CD4-positive, alpha-beta T cell treated with Interferon gamma for 1 hour (primary cell): ENCODE results near the gene DLGAP5.

Source experiments
- DNase-seq: peaks from one replicate; pipeline ENCODE4 v3.0.0-alpha.2; 2020

Gene DLGAP5

GRCh38 chr14:55129428-55130195 is 61.8 kb downstream of the DLGAP5 start:
- DNase-seq, result peak; percentile 42

GRCh38 chr14:55129086-55129427 is 62.3 kb downstream of the DLGAP5 start, which contains the start of gene LGALS3:
TSS of gene LGALS3 (plus strand) at chr14:55129252. CDS start at chr14:55137374, 8,122 bp downstream.
- peak; percentile 25 for DNase-seq

- no peak for DNase-seq
These were observed 62.8 kb downstream of the DLGAP5 start for GRCh38 chr14:55128386-55129085.

GRCh38 chr14:55127460-55127951 is 63.9 kb downstream of the DLGAP5 start:
- DNase-seq, result no peak

GRCh38 chr14:55126932-55127459 is 64.4 kb downstream of the DLGAP5 start:
- no peak for DNase-seq

- no peak for DNase-seq
These were observed 65.4 kb downstream of the DLGAP5 start for GRCh38 chr14:55126034-55126433.

GRCh38 chr14:55125403-55125802 is 66.0 kb downstream of the DLGAP5 start:
- DNase-seq, result peak; percentile 57

GRCh38 chr14:55124774-55125386 is 66.5 kb downstream of the DLGAP5 start:
- DNase-seq, result no peak

GRCh38 chr14:55123852-55124639 is 67.3 kb downstream of the DLGAP5 start:
- DNase-seq, result no peak

- no peak for DNase-seq
These were observed 68.3 kb downstream of the DLGAP5 start for GRCh38 chr14:55123101-55123500.

- DNase-seq, result no peak
These were observed 68.9 kb downstream of the DLGAP5 start for GRCh38 chr14:55122440-55122986.

GRCh38 chr14:55121628-55122439 is 69.6 kb downstream of the DLGAP5 start:
- no peak for DNase-seq

GRCh38 chr14:55120571-55121495 is 70.6 kb downstream of the DLGAP5 start:
- DNase-seq, result no peak

GRCh38 chr14:55118761-55119160 is 72.6 kb downstream of the DLGAP5 start:
- DNase-seq, result no peak

GRCh38 chr14:55117803-55118441 is 73.5 kb downstream of the DLGAP5 start:
- peak; percentile 37 for DNase-seq

- no peak for DNase-seq
These were observed 74.9 kb downstream of the DLGAP5 start for GRCh38 chr14:55116246-55117030.

GRCh38 chr14:55115861-55116245 is 75.5 kb downstream of the DLGAP5 start:
- DNase-seq, result no peak

GRCh38 chr14:55115460-55115859 is 75.9 kb downstream of the DLGAP5 start:
- no peak for DNase-seq

- DNase-seq, result no peak
These were observed 76.7 kb downstream of the DLGAP5 start for GRCh38 chr14:55114720-55115119.
